ENCODE results near the gene RGS7. TPM values are rescaled to one million over a fixed set of nuclear protein-coding genes. Genes with fewer than 3 reads are reported as not detected.
"Not testable (repeated sequence)": the region's sequence is repeated elsewhere in the genome, so short reads cannot be mapped to it uniquely, and the experiment has no call there.

Gene RGS7
- total RNA-seq, 6 experiments from 2014 or later = not detected

- 29% methylated on average over 2 of the region's 2 CpGs for WGBS (ENCODE audit: insufficient coverage, low coverage, low lambda C conversion rate, missing lambda C conversion rate)
- Histone ChIP-seq H3K27ac (no peak overlapping the region), H3K36me3 (no peaks in the 10 kb centered on the region), H3K4me3 (no peak overlapping the region), H3K4me1 (no peaks in the 10 kb centered on the region), H3K27me3 (no peaks in the 10 kb centered on the region), H3K9me3 (no peaks in the 10 kb centered on the region)
- TF ChIP-seq CTCF (IDR thresholded peaks at IDR 0.05) = no peak
- no peak for TF ChIP-seq POLR2A (IDR thresholded peaks at IDR 0.05)
- ATAC-seq (no peak), DNase-seq (no peak)
- intact Hi-C loops (cut with DNase I) = no loop called here
Observed at GRCh38 chr1:241145881-241146280, 211.1 kb downstream of the RGS7 start.

- 73% methylated on average over 5 of the region's 5 CpGs for WGBS (ENCODE audit: insufficient coverage, low coverage, low lambda C conversion rate, missing lambda C conversion rate)
- no peaks in the 10 kb centered on the region for H3K4me1 ChIP-seq
- TF ChIP-seq CTCF (IDR thresholded peaks at IDR 0.05) = no peak
- TF ChIP-seq POLR2A (IDR thresholded peaks at IDR 0.05) = no peak
- ATAC-seq (no peak), DNase-seq (no peak)
- H3K27ac ChIP-seq = no peak overlapping the region
- no peaks in the 10 kb centered on the region for H3K9me3 ChIP-seq
- no peak overlapping the region for H3K4me3 ChIP-seq
- H3K36me3 ChIP-seq = no peaks in the 10 kb centered on the region
- H3K27me3 ChIP-seq = no peaks in the 10 kb centered on the region
- intact Hi-C loops (cut with DNase I) = no loop called here
Observed at GRCh38 chr1:241143765-241144442, 213.1 kb downstream of the RGS7 start.

- DNase-seq = no peak
- Histone ChIP-seq H3K4me1 (no peaks in the 10 kb centered on the region), H3K9me3 (no peaks in the 10 kb centered on the region), H3K27ac (no peak overlapping the region), H3K4me3 (no peak overlapping the region), H3K36me3 (no peaks in the 10 kb centered on the region), H3K27me3 (no peaks in the 10 kb centered on the region)
- 66% methylated on average over 3 of the region's 4 CpGs for WGBS (ENCODE audit: insufficient coverage, low coverage, low lambda C conversion rate, missing lambda C conversion rate)
- no peak for TF ChIP-seq POLR2A (IDR thresholded peaks at IDR 0.05)
- TF ChIP-seq CTCF (IDR thresholded peaks at IDR 0.05) = no peak
- no peak for ATAC-seq
- intact Hi-C loops (cut with DNase I) = no loop called here
Observed at GRCh38 chr1:241142493-241142892, 214.5 kb downstream of the RGS7 start.

- H3K27me3 ChIP-seq; ATAC-seq; H3K4me3 ChIP-seq; DNase-seq; H3K4me1 ChIP-seq; H3K9me3 ChIP-seq; H3K27ac ChIP-seq; H3K36me3 ChIP-seq; intact Hi-C loops (cut with DNase I): not testable (repeated sequence)
- 41% methylated on average over 3 of the region's 3 CpGs for WGBS (ENCODE audit: insufficient coverage, low coverage, low lambda C conversion rate, missing lambda C conversion rate)
Observed at GRCh38 chr1:241141646-241142045, 215.4 kb downstream of the RGS7 start.

GRCh38 chr1:241140670-241141069 lies 216.3 kb downstream of the RGS7 start:
- H3K36me3 ChIP-seq = no peaks in the 10 kb centered on the region
- intact Hi-C loops (cut with DNase I) = no loop called here
- H3K9me3 ChIP-seq = no peaks in the 10 kb centered on the region
- H3K4me3 ChIP-seq = no peak overlapping the region
- H3K27me3 ChIP-seq = no peaks in the 10 kb centered on the region
- ATAC-seq = no peak
- no peaks in the 10 kb centered on the region for H3K4me1 ChIP-seq
- TF ChIP-seq CTCF (IDR thresholded peaks at IDR 0.05) = no peak
- no peak for TF ChIP-seq POLR2A (IDR thresholded peaks at IDR 0.05)
- H3K27ac ChIP-seq = no peak overlapping the region
- no peak for DNase-seq

Data from right lobe of liver (tissue), 6 donors.